Panc1 (cell line): ENCODE measurements around the gene PLEKHO2.

Experiments
- SIN3A ChIP-seq: IDR thresholded peaks from 2 replicates; pipeline ENCODE4 v1.6.1; 2012; ENCODE audit warnings: low read depth, mild to moderate bottlenecking, low read length, moderate library complexity, borderline replicate concordance; ENCODE audit not compliant: insufficient read depth
- TF ChIP-seq, protein P1 (sequence below): fragments of 450-650 bp; IDR thresholded peaks from 2 replicates; pipeline ENCODE4 v1.5.1; 2017; ENCODE audit warnings: mild to moderate bottlenecking

DNA sequence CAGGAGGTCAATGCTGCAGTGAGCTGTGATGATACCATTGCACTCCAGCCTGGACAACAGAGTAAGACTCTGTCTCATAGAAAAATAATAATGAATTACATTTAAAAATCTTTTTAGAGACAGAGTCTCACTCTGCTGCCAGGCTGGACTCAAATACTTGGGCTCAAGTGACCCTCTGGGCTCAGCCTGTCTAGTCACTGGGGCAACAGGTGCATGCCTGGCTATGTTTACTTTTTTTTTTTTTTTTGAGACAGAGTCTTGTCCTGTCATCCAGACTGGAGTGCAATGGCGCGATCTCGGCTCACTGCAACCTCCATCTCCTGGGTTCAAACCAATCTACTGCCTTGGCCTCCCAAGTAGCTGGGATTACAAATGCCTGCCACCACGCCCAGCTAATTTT is 8.0 kb upstream of the PLEKHO2 start:
- TF ChIP-seq, protein P1, sequence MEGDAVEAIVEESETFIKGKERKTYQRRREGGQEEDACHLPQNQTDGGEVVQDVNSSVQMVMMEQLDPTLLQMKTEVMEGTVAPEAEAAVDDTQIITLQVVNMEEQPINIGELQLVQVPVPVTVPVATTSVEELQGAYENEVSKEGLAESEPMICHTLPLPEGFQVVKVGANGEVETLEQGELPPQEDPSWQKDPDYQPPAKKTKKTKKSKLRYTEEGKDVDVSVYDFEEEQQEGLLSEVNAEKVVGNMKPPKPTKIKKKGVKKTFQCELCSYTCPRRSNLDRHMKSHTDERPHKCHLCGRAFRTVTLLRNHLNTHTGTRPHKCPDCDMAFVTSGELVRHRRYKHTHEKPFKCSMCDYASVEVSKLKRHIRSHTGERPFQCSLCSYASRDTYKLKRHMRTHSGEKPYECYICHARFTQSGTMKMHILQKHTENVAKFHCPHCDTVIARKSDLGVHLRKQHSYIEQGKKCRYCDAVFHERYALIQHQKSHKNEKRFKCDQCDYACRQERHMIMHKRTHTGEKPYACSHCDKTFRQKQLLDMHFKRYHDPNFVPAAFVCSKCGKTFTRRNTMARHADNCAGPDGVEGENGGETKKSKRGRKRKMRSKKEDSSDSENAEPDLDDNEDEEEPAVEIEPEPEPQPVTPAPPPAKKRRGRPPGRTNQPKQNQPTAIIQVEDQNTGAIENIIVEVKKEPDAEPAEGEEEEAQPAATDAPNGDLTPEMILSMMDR = no peak
- no peak for TF ChIP-seq SIN3A
